22Rv1 (cell line): Measurements from ENCODE around the gene KRT28.
"Not testable (repeated sequence)": the region's sequence is repeated elsewhere in the genome, so short reads cannot be mapped to it uniquely, and the experiment has no call there.

Experiments used
- H3K27ac ChIP-seq: fragments of 450-650 bp; 2 replicates; pipeline ENCODE4 v1.5.1; 2017
- ZFX ChIP-seq: fragments of 450-650 bp; IDR thresholded peaks from 2 replicates; pipeline ENCODE4 v1.6.1; 2017; ENCODE audit warnings: antibody characterized with exemption, borderline replicate concordance
- TF ChIP-seq, protein P1 (sequence below): fragments of 450-650 bp; IDR thresholded peaks from 2 replicates; pipeline ENCODE4 v1.5.1; 2017; ENCODE audit warnings: mild to moderate bottlenecking

Gene KRT28

DNA sequence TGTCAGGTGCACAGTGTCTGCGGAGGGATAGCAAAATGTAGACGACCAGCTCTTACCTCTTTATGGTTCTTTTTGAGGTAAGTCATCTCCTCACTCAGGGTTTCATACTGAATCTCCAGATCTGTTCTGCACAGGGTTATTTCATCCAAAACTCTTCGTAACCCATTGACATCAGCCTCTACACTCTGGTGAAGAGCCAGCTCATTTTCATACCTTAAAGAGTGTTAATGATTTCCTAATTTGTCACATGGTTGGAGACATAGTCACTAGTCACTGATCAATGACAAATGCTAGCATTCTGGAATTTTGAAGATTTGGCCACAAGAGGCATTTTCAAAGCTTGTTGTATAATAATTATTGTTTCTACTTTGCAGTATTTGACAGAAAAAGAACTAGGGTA is 46.0 kb downstream of the KRT28 start:
- H3K27ac ChIP-seq = no peak overlapping the region

DNA sequence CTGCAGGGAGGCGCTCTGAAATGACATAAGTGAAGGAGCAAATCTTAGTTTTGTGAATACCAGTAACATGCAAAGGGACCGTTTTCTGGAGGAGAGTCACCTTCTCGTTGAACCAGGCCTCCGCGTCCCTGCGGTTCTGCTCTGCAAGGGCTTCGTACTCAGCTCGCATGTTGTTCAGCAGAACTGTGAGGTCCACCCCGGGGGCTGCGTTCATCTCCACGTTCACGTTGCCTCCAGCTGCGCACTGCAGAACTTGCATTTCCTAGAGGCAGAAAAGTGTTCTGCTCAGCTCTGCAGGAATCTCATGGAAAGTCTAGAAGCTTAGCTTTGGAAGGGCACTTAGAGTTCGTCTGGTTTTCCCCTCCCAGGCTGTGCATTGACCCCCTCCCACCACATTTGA is 48.7 kb downstream of the KRT28 start:
- TF ChIP-seq, protein P1, sequence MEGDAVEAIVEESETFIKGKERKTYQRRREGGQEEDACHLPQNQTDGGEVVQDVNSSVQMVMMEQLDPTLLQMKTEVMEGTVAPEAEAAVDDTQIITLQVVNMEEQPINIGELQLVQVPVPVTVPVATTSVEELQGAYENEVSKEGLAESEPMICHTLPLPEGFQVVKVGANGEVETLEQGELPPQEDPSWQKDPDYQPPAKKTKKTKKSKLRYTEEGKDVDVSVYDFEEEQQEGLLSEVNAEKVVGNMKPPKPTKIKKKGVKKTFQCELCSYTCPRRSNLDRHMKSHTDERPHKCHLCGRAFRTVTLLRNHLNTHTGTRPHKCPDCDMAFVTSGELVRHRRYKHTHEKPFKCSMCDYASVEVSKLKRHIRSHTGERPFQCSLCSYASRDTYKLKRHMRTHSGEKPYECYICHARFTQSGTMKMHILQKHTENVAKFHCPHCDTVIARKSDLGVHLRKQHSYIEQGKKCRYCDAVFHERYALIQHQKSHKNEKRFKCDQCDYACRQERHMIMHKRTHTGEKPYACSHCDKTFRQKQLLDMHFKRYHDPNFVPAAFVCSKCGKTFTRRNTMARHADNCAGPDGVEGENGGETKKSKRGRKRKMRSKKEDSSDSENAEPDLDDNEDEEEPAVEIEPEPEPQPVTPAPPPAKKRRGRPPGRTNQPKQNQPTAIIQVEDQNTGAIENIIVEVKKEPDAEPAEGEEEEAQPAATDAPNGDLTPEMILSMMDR = no peak
- TF ChIP-seq ZFX = no peak
- no peak overlapping the region for H3K27ac ChIP-seq

More for the DNA sequence above, 46.0 kb downstream of the KRT28 start:
- TF ChIP-seq ZFX = no peak
- TF ChIP-seq, protein P1 = no peak

DNA sequence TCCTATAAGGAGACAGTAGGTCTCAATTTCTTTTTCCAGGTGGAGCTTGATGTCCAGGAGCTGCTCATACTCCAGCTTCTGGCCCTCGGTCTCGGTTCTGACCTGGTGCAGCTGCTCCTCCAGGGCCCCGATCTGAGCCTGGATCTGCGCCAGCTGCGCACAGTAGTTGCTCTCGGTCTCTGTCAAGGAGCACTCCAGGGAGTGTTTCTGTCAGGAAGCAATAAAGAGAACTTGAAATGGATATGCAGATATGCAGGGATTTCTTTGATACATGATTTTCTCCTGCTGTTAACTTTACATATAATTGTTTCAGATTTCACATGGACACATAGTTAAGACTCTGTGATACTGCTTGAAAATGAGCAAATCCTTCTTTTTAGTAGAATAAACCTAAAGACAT is 49.4 kb downstream of the KRT28 start:
- no peak for TF ChIP-seq ZFX
- TF ChIP-seq, protein P1 = no peak
- no peak overlapping the region for H3K27ac ChIP-seq

DNA sequence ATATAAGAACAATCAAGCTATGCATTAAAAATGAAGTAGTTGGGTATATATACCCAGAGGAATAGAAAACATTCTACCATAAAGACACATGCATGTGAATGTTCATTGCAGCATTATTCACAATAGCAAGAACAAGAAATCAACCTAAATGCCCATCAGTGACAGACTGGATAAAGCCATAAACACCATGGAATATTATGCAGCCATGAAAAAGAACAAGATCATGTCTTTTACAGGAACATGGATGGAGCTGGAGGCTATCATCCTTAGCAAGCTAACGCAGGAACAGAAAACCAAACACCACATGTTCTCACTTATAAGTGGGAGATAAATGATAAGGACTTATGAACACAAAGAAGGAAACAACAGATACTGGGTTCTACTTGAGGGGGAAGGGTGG is 51.1 kb downstream of the KRT28 start:
- H3K27ac ChIP-seq = not testable (repeated sequence)
